ENCODE data around the gene FGF1.

The FGF1 gene

DNA sequence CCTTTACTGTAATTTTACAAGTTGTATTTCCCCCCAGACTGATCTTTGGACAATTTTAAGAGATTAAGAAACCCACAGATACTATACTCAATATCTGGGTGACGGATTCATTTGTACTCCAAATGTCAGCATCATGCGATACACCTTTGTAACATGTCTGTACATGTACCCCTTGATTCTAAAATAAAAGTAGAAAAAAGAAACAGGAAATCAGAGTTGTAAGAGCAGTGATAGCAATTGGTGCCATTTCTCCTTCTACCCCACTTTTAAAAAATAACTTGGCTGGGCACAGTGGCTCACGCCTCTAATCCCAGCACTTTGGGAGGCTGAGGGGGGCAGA is 116.9 kb downstream of the FGF1 start:
- DNase-seq, result no peak

DNA sequence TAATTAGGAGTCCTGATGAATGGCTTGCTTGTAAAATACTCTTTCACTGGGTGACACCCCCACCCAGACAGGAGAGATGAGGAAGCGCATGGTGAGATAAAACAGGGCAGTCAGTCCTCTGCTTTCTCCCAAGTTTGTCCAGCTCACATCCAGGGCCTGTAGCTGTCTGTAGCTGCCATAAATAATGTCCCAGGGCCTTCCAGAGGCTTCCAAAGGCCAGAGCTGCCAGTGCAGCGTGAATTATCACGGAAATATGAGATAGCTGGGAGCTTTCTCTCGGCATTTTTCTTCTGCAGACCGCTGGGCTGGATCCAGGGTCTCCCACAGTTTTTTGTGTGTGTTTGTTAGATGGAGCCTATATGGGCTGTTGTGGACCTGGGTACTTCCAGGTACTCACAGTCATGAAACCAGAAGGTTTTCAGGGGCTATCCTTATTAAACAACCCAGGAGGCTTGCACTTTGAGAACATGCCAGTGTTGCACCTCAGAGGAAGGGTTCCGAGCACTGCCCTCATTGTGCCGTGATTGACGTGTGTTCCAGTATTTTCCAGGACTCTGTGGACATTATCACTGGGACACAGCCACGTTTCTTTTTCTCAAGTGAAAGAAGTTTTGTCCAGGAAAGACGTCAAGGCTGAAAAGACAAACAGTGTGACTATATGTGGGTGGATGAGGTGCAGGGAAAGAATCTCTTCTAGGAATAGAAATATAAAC is 117.5 kb downstream of the FGF1 start:
- DNase-seq, result no peak

DNA sequence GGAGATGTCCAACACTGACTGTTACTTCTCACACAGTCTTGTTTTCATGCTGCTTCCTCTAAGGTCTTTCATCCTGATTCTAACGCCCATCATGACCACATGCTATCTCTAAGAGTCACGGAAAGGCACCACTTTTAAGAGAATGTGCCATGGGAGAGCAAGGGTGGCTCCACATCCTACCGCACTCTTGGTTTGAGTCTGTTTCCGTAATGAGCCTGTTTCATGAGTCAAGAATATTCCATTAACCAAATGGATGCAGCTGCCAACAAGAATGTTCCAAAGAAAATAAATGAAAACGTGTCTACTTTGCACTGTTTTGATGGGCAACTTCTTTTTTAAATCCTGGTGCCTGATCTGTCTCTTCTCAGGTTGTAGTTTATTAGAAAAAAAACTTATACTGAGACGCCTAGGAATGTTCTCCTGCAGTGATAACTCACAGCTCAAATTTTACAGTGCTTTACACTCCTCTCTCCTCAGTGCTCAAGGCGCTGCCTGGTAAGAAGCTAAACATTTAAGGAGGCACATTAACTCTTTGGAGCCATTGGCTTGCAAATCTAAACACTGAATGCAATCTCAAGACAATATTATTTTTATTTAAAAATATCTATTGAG is 124.3 kb downstream of the FGF1 start:
- no peak for DNase-seq

DNA sequence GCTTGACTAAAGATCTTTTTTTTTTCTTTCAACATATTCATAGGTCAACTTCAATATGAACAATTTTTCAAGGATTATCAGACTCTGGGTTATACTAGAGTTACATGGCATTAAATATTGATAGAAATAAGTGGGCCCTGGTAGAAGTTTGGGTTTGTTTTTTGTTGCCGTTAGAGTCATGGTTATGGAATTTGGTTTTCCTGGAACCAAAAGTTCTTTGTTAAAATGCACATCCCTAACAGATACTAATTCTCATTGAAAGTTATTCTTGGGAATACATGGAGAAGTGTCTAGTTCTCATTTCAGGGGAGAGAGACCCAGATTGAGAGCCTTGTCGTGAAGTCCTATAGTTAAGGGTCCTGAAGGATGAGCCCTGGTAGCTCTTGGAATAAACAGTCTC is 124.9 kb downstream of the FGF1 start:
- DNase-seq, result no peak

DNA sequence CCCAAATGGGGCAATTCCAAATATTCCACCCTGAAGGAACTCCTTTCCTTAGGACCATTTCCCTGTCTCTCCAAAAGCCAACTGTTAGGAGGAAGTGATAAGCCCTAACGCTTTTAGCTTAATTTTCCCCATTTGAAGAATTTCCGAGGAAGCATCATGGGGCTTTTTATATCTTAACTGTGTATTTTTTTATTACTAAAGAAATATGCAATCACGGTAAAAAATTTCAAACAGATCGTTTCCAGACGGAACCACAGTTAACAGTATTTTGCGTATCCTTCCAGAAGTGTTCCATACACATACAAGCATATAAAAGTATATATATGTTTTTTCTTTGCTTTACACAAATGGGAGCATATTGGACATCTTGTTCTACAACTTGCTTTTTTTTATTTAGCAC is 133.8 kb downstream of the FGF1 start:
- no peak for DNase-seq

DNA sequence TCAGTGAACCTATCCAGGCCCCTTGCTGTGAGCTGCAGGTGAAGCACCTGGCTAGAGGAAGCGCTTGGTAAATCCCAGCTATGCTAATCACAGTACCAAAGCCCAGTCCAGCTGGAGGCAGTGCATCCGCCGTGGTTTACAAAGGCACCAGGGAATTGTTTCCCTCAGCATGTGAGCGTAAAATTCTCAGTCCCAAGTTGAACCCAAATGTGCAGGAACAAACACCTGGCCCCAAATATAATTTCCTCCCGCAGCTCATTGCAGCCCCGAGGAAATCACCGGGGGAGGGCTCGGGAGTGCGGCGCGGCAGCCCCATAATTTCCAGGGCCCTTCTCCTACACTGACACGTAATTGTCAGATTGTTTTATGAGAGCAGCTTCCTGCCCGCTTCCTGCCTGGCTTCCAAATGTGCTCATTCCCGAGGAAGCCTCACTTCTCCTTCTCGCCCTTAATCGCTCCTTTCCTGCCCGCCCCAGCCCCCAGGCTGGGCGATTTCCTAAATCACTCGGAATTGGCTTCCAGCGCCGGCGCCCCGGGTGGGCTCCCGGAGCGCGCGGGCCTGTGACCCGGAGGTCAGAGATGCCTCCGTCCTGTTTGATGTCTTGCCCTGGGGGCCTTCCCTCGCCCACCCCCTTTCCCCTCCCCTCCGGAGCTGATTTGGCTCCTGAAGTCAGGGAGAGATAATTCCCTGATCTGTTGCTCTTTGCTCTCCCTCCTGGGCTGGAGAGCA is 134.4 kb downstream of the FGF1 start:
- peak; percentile 96 for DNase-seq

DNA sequence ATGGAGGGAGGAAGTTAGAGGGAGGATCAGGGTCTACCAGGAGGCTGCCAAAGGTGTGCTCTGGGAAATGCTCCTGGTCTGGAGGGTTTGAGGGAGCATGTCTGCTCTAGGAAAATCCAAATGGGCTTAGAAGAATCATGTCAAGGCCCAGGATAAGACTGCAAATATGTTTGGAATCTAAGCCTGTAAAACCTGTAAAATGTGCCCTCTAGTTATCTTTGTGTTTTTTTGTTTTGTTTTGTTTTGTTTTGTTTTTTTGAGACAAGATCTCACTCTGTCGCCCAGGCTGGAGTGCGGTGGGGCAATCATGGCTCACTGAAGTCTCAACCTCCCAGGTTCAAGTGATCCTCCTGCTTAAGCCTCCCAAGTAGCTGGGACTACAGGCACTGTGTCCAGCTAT is 135.4 kb downstream of the FGF1 start:
- DNase-seq, result no peak

DNA sequence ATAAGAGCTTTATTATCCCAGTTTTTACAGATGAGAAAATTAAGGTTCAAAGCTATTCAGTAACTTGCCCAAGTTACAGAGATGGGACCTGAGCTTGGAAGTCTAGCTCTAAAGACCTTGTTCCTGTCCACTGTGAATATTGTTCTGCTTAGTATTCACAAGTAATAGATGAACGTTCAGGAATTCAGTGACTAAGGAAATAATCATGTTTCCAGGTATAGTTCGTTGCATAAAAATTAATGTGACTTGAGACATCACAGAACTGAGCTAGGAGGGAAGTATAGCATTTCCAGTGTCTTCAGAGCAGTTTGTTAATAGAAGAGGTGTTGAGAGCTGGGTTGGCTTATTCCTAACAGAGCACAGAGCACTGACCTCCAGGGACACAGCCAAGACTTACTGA is 136.1 kb downstream of the FGF1 start:
- DNase-seq, result no peak

DNA sequence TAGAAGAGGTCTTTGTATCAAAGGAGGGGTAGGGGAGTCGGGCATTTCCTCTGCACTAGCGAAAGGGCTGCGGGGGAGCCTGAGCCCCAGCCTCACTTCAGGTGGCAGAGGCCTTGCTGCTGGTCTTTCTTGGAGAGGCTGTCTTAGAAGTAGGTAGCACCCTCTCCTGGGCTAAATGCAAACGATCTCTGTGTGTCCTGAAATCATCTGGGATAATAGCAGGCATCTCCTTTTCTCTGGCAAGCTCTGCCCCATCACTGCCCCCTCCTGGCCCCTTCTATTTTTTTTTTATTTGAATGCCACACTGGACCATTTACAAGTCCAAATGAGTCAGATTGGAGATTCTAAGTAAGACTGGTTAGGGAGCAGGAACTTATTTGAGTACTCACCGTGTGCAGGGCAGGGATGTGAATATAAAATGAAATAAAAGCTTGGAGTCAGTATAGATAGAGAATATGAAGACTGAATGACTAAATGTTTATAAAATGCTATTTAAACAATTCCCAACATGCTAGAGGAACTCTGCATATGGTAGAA is 137.1 kb downstream of the FGF1 start:
- DNase-seq, result peak; percentile 83

DNA sequence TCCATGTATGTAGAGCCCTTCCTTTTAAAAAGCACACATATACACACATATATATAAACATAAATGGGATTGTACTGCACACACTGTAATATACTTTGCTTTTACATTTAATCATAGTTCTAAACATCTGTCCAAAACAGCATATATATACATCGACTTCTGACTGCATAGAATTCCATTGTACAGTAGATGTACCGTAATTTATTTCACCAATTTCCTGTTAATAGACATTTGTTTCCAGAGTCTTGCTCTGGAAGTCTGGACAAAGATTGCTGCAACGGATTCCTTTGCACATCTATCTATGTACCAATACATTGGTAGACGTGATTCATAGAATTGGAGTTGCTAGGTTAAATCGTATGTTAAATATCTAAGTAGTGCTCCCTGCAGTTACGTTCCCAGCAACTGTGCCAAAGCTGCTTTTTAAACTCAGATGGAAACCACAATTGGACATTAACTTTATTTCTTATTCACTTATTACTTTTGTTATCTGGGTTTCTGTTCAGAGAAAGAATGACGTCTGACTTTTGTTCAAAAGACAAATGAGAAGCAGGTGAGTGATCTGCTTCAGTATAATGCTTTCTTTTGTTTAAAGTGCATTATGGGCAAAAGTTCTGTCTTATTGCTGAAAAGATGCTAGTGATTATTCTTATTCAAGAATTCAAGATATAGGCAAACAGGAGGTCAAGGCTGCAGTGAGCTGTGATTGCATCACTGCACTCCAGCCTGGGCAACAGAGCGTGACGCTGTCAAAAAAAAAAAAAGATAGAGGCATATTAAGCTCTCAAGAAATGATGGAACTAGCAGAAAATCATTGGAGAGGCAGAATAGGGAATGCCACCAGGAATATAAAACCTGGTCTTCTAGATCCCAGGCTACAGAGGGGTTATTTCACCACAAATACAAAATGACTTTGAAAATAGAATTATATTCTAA is 138.2 kb downstream of the FGF1 start:
- DNase-seq, result no peak

DNA sequence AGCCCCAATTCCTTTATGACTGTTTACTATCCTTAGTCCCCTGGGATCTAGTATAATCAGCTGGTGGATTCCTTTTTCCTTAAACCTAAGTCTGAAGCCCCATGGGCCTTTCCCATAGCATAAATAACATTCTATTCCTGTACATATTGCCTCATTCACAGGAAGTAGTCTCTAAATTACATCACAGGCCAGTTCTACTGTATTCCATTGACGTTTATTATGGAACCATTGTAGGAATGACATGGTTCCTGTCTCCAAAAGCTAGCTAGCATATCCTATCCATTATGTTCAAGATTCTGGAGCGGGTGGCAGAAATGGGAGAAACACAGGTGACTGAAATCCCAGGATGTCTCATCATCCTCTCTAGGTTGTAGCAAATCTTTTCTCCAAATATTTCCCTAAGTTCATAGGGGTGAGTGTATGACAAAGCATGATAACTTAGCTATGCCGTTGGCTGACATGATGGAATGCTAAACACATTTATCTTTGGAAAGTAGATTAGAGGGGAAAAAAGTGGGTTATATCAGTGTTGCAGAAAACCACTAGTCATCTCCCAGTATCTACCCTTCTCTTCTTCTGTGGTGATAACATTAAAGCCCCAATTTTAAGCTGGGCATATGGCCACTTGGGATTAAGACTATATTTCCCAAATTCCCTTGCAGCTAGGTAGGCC is 140.1 kb downstream of the FGF1 start:
- no peak for DNase-seq

DNA sequence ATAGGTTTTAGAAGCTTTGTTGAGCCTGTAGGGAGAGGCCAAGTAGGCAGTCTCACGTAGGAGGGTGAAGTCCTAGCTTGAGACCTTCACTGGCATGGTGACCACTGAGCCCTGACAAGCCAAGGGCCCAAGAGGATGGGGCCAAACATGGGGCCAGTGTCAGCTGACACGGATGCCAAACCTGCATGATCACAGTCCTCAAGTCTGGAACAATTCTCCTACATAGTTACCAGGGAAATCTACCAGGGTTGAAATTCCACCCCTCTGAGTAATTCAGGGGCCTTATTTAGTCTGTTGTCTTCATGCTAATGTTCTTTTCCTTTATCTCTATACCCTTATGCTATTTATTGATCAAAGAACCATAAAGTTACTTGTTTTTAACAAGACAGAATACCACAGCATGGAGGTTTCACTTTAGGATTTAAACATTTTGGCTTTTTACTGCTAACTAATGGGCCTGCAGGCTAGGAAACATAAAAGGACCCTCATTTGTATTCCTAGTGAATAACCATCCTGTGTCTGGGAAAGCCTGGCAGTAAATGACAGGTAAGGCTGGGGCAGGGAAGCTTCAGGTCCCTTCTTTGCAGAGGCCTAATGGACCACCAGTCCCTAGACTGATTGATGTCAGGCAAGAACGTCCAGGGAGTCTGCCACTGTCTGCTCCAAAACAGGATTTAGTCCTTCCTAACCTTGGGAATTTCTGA is 140.8 kb downstream of the FGF1 start:
- DNase-seq, result no peak

DNA sequence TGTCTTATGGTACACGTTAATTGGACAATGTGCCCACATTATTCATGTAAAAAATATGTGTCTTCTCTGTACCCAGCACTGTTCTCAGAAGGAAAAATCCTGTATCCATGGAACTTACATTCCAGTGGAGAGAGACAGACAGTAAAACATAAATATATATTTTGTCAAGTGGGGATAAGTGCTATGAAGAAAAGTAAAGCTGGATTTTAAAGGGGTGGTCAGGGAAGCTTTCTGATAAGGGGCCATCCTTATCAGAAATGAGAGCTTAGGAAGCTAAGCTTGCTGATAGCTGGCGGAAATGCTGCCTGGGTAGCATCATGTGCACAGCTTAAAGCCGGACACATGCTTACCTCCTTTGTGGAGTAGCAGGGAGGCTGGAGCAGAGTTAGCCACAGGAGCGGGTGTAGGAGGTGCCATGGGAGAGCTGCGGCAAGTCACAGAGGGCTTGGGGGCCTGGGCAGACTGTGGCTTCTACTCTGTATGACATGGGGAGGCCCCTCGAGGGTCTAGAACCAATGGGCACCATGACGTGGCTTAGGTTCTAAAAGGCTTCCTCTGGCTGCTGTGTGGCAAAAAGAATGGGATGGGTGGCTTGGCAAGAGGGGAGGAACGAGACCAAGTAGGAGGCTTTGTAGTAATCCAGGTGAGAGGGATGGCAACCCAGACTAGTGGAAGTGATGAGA is 141.7 kb downstream of the FGF1 start:
- no peak for DNase-seq

DNA sequence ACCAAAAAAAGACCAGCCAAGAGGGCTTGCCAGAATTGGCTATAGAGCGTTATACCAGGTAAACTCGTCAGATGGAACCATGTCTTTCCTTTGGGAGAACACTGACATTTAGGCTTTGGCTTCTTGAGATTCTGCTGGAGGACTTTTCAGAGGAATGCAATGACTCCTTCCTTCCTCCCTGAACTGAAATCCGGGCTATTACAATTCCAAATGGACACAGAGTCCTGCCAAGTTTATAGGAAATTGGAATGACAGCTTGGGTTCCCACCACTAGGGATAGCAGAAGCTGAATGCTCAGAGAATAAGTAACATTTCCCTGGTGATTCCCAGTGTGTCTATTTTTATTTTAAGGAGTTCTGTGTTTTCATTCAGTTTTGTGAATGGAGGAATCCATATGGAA is 143.0 kb downstream of the FGF1 start:
- no peak for DNase-seq

Data from NCI-H69 (cell line).